Prostate gland (tissue), 2 donors: Measurements from ENCODE around the gene BAMBI. TPM values are rescaled to one million over a fixed set of nuclear protein-coding genes. Genes with fewer than 3 reads are reported as not detected.

Source experiments
- DNase-seq: peaks from one replicate; pipeline ENCODE4 v3.0.0-alpha.2; 2019; ENCODE audit warnings: low spot score
- H3K27ac ChIP-seq, 2 donors: fragments of 200-600 bp; sonication (generic); 2 replicates each; pipeline ENCODE4 v1.5.1; 2017 to 2019
- H3K27me3 ChIP-seq: fragments of 200-600 bp; sonication (generic); replicated peaks from 2 replicates; pipeline ENCODE4 v1.5.1; 2019; ENCODE audit not compliant: insufficient read depth
- H3K36me3 ChIP-seq, 2 donors: fragments of 200-600 bp; sonication (generic); 1 replicate in 1 of 2; 2 replicates in 1 of 2; pipeline versions ENCODE4 v1.5.1 to v1.8.1; 2017 to 2019
- H3K4me1 ChIP-seq: fragments of 200-600 bp; sonication (generic); replicated peaks from 2 replicates; pipeline ENCODE4 v1.5.1; 2019
- H3K4me3 ChIP-seq, 2 donors: fragments of 200-600 bp; sonication (generic); 2 replicates each; pipeline ENCODE4 v1.5.1; 2017 to 2019
- H3K9me3 ChIP-seq: fragments of 200-600 bp; sonication (generic); 2 replicates; pipeline ENCODE4 v1.5.1; 2017
- CTCF ChIP-seq, 4 experiments: fragments of 200-600 bp in 2 of 4; fragments of 450-650 bp in 2 of 4; sonication (generic) in 2 of 4; IDR thresholded peaks; 1 replicate in 3 of 4; 2 replicates in 1 of 4; pipeline ENCODE4 v1.5.1; 2016 to 2019; ENCODE audit warnings: antibody characterized with exemption in 4 of 4, mild to moderate bottlenecking in 2 of 4, moderate library complexity in 2 of 4
- POLR2A ChIP-seq: fragments of 450-650 bp; IDR thresholded peaks from one replicate; pipeline ENCODE4 v1.6.1; 2016; ENCODE audit warnings: antibody characterized with exemption, mild to moderate bottlenecking
- POLR2AphosphoS5 ChIP-seq: sonication (generic); formaldehyde crosslinking; IDR thresholded peaks from one replicate; pipeline ENCODE4 v1.6.1; 2017; ENCODE audit warnings: antibody characterized with exemption
- WGBS: methylation state at CpG from one replicate; pipeline ENCODE4 v1.1.5; 2018; 5-methylcytosine and 5-hydroxymethylcytosine counted together
- intact Hi-C: fragments of 100-400 bp; cut with DNase I; formaldehyde crosslinking; loops from one replicate; pipeline ENCODE4 v1.14.2; 2022
- total RNA-seq, 2 donors: library from RNA; depleted of rRNA; stranded (reverse); fragments of >200 nt; gene quantifications; one replicate each; pipeline ENCODE4 v1.1.0, GENCODE V29; 2016

Gene BAMBI
- total RNA-seq, 2 donors from 2014 or later = 3.1 to 58.9 TPM

DNA sequence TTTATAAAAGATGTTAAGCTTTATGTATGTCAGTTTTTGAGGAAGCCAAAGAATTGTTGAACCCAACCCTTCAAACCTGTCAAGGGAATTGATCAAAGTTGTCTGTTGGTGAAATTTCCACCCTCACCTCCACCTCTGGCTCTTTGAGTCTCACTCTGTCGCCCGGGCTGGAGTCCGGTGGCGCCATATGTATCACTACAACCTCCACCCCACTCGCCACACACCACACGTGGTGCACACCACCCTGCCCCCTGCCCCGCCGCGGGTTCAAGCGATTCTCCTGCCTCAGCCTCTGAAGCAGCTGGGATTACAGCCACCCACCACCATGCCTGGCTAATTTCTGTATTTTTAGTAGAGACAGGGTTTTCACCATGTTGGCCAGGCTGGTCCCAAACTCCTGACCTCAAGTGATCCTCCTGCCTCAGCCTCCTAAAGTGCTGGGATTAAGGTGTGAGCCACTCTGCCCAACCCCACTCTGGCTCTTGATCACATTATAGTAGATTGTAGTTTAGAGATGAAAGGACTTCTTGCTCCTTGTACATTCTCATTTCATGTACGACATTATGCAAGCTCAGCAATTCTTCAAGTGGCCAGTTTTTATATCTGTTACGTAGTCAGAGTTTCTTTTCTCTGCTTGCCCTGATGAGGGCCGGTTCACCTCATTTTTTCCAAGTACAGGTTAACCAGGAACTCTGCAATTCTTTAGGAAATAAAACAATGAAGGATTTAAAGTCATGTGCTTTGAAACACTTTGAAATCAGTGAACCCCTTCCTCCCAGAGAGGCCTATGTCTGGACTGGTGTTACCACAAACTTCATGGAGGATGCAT is 7.0 kb downstream of the BAMBI start:
- Histone ChIP-seq H3K4me1 (no peaks in the 10 kb centered on the region), H3K27ac (no peak overlapping the region), H3K36me3 (no peaks in the 10 kb centered on the region), H3K9me3 (no peaks in the 10 kb centered on the region), H3K27me3 (no peaks in the 10 kb centered on the region), H3K4me3 (no peak overlapping the region)
- DNase-seq = no peak
- TF ChIP-seq POLR2A (no peak), POLR2AphosphoS5 (no peak), CTCF (IDR thresholded peaks at IDR 0.05) (no peak)
- 85% methylated on average over 13 of the region's 13 CpGs for WGBS
- intact Hi-C loops = no loop called here

DNA sequence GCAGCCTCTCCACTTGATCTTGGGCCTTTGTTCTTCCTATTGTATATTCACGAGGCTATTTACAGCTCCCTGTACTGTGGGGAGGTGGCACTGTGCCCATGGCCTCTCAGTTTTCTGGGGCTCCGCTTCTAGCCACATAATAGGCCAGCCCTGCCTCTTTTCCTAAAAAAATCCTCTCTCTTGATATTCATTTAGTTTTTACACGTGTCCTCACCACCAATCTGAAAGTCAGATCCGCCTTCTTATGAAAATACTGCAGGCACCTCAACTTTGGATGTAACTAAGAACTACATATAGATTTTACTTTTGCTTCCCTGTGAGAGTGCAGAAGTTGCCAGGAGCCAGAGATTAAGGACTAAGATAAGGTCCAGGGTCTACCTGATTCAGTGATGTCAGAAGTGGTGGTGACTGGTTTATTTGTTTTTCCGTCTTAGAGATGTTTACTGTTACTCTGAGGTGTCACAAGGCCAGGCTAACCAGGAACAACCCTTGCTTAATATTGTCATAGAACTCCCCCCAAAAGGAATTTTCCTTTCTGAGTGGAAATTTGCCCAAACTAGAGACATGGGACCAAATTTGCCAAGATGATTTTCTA is 7.8 kb downstream of the BAMBI start:
- Histone ChIP-seq H3K27me3 (no peaks in the 10 kb centered on the region), H3K9me3 (no peaks in the 10 kb centered on the region), H3K27ac (no peak overlapping the region), H3K36me3 (no peaks in the 10 kb centered on the region), H3K4me3 (no peak overlapping the region), H3K4me1 (no peaks in the 10 kb centered on the region)
- intact Hi-C loops = no loop called here
- no peak for TF ChIP-seq POLR2AphosphoS5
- TF ChIP-seq POLR2A = no peak
- TF ChIP-seq CTCF (IDR thresholded peaks at IDR 0.05) = no peak
- 64% methylated on average over 5 of the region's 5 CpGs for WGBS
- DNase-seq = no peak

DNA sequence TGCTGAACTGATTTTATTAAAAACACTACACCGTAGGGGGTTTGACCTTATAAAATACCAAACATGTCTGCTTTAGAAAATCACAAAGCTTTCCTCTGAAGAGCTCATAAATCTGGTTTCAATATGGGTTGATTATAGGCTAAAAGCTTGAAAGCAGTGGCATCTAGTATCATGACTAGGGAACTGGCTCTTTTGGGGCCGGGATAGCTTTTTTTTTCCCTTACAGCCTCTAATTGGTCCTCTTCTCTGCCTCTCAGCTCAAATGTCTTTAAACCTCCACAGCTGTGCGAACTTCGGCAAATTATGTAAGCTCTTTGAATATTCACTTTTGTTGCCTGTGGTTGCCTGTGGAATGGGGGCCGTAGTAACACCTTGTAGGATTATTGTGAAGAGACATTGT is 8.4 kb downstream of the BAMBI start:
- no peak for DNase-seq
- Histone ChIP-seq H3K27me3 (no peaks in the 10 kb centered on the region), H3K4me1 (no peaks in the 10 kb centered on the region), H3K27ac (no peak overlapping the region), H3K4me3 (no peak overlapping the region), H3K36me3 (no peaks in the 10 kb centered on the region), H3K9me3 (no peaks in the 10 kb centered on the region)
- no peak for TF ChIP-seq POLR2A
- TF ChIP-seq CTCF (IDR thresholded peaks at IDR 0.05) = no peak
- no peak for TF ChIP-seq POLR2AphosphoS5
- WGBS = 85% methylated on average over 5 of the region's 5 CpGs
- intact Hi-C loops = no loop called here

GRCh38 chr10:28686835-28687682 is 9.7 kb downstream of the BAMBI start:
- intact Hi-C loops = no loop called here
- Histone ChIP-seq H3K36me3 (no peaks in the 10 kb centered on the region), H3K4me3 (no peak overlapping the region), H3K27ac (no peak overlapping the region), H3K9me3 (no peaks in the 10 kb centered on the region), H3K4me1 (no peaks in the 10 kb centered on the region), H3K27me3 (no peaks in the 10 kb centered on the region)
- DNase-seq = no peak
- no peak for TF ChIP-seq POLR2AphosphoS5
- no peak for TF ChIP-seq POLR2A
- no peak for TF ChIP-seq CTCF (IDR thresholded peaks at IDR 0.05)
- 82% methylated on average over 4 of the region's 4 CpGs for WGBS
